ENCODE data around the gene SFMBT1. TPM values are rescaled to one million over a fixed set of nuclear protein-coding genes. Genes with fewer than 3 reads are reported as not detected.

SFMBT1 gene
- total and polyA plus RNA-seq, 12 donors = 3.1 to 19.1 (median 16.3) TPM

GRCh38 chr3:53011324-53011723 is 34.5 kb downstream of the SFMBT1 start:
- no peak for ATAC-seq

GRCh38 chr3:53009826-53010539 is 35.9 kb downstream of the SFMBT1 start:
- Histone ChIP-seq H3K4me3 (no peak overlapping the region), H3K36me3 (no peaks in the 10 kb centered on the region), H3K27me3 (no peaks in the 10 kb centered on the region), H3K4me1 (peaks cover 0 to 22% (median 7%) of the 10 kb centered on the region in 9 donors), H3K9me3 (no peaks in the 10 kb centered on the region), H3K27ac (no peak overlapping the region)
- TF ChIP-seq CTCF (IDR thresholded peaks at IDR 0.05) = no peak
- ATAC-seq = peak in 1 of 8 donors; percentile 50
- intact Hi-C loops (cut with DNase I) = no loop called here
- DNase-seq = no peak
- 51 to 67% methylated on average over 2 of the region's 2 CpGs for WGBS, 2 donors

More at GRCh38 chr3:53011324-53011723, 34.5 kb downstream of the SFMBT1 start:
- WGBS, 2 donors = 78 to 82% methylated on average over 3 of the region's 3 CpGs
- no peaks in the 10 kb centered on the region for H3K27me3 ChIP-seq
- H3K4me3 ChIP-seq = no peak overlapping the region
- no peaks in the 10 kb centered on the region for H3K9me3 ChIP-seq
- intact Hi-C loops (cut with DNase I) = no loop called here
- TF ChIP-seq CTCF (IDR thresholded peaks at IDR 0.05) = no peak
- no peaks in the 10 kb centered on the region for H3K36me3 ChIP-seq
- peaks cover 0 to 20% (median 7%) of the 10 kb centered on the region in 9 donors for H3K4me1 ChIP-seq
- no peak overlapping the region for H3K27ac ChIP-seq
- no peak for DNase-seq

GRCh38 chr3:53008932-53009331 is 36.9 kb downstream of the SFMBT1 start:
- Histone ChIP-seq H3K27ac (no peak overlapping the region), H3K27me3 (no peaks in the 10 kb centered on the region), H3K4me1 (peaks cover 0 to 22% (median 7%) of the 10 kb centered on the region in 9 donors), H3K36me3 (no peaks in the 10 kb centered on the region), H3K9me3 (no peaks in the 10 kb centered on the region), H3K4me3 (no peak overlapping the region)
- ATAC-seq (no peak), DNase-seq (no peak)
- TF ChIP-seq CTCF (IDR thresholded peaks at IDR 0.05) = no peak
- WGBS, 2 donors = 86 to 94% methylated on average over 6 of the region's 6 CpGs
- intact Hi-C loops (cut with DNase I) = no loop called here

DNA sequence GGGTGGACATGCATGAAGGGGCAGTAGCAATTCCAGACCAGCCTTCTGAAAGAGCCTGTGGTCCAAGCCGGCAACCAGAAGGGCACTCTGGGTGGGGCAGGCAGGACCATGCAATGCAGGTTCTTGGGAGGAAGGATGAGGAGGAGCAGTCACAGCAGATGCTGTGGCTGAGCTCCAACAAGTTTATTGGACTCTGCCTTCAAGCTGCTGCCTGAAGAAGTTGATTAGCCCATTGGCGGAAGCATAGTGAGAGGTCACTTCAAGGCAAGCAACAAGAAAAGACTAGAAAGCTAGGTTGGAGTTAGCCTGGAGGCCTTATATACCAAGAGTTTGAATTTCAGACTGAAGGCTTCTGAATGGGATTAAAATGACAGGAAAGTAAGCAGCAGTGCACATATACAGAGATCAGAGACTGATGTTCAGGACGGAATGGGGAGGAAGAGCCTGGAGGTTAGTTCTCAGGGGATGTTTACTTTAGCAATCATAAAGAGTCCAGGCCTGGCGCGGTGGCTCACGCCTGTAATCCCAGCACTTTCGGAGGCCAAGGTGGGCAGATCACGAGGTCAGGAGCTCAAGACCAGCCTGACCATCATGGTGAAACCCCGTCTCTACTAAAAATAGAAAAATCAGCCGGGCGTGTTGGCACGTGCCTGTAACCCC is 39.9 kb downstream of the SFMBT1 start:
- no peak for TF ChIP-seq CTCF (IDR thresholded peaks at IDR 0.05)
- ATAC-seq (no peak), DNase-seq (no peak)
- H3K27ac ChIP-seq = no peak overlapping the region
- H3K4me3 ChIP-seq = no peak overlapping the region
- no peaks in the 10 kb centered on the region for H3K27me3 ChIP-seq
- H3K9me3 ChIP-seq = no peaks in the 10 kb centered on the region
- no peaks in the 10 kb centered on the region for H3K36me3 ChIP-seq
- peaks cover 0 to 17% (median 7%) of the 10 kb centered on the region in 9 donors for H3K4me1 ChIP-seq
- intact Hi-C loops (cut with DNase I) = no loop called here
- WGBS, 2 donors = 75 to 76% methylated on average over 12 of the region's 12 CpGs

Data from heart right ventricle (tissue), 16 donors.